Upper lobe of right lung (tissue), 1 donor: ENCODE data around the gene AMPH. TPM values are rescaled to one million over a fixed set of nuclear protein-coding genes. Genes with fewer than 3 reads are reported as not detected.
A peak's percentile ranks its signal among the peaks of the same experiment; 100 is the strongest.

ENCODE experiments used
- ATAC-seq: fragments of 200-7000 bp; cut with Tn5 transposase; one replicate; pipeline ENCODE4 v1.9.1; 2020; ENCODE audit warnings: mild to moderate bottlenecking, moderate library complexity
- DNase-seq: peaks from one replicate; pipeline ENCODE4 v3.0.0-alpha.2; 2020
- H3K27ac ChIP-seq: fragments of 200-600 bp; one replicate; pipeline ENCODE4 v1.8.0; 2022
- H3K27me3 ChIP-seq: fragments of 200-600 bp; one replicate; pipeline ENCODE4 v1.8.0; 2022; ENCODE audit warnings: mild to moderate bottlenecking
- H3K36me3 ChIP-seq: fragments of 200-600 bp; one replicate; pipeline ENCODE4 v1.8.0; 2022
- H3K4me1 ChIP-seq: fragments of 200-600 bp; one replicate; pipeline ENCODE4 v1.8.0; 2022
- H3K4me3 ChIP-seq: fragments of 200-600 bp; one replicate; pipeline ENCODE4 v1.8.0; 2022; ENCODE audit warnings: mild to moderate bottlenecking
- H3K9me3 ChIP-seq: fragments of 200-600 bp; one replicate; pipeline ENCODE4 v1.8.0; 2022
- intact Hi-C: fragments of 100-400 bp; cut with DNase I; formaldehyde crosslinking; loops from one replicate; pipeline ENCODE4 v1.11.0; 2022
- total RNA-seq: library from RNA; stranded (reverse); fragmentation: NEBNext Ultra II Directional; extraction: Animal tissue kit (Norgen Biotek cat#: 25700); gene quantifications from one replicate; pipeline ENCODE4 v1.2.1, GENCODE V29; 2021
- TF ChIP-seq, protein P1 (sequence below): fragments of 200-600 bp; IDR thresholded peaks from one replicate; pipeline ENCODE4 v1.8.0; 2022; ENCODE audit warnings: antibody characterized with exemption
- donor health status: DM: no; HTN: yes; CAD: no; lungs with severe emphysema.

Gene AMPH
- total RNA-seq, 1 donor from 2014 or later, result 0.58 TPM

DNA sequence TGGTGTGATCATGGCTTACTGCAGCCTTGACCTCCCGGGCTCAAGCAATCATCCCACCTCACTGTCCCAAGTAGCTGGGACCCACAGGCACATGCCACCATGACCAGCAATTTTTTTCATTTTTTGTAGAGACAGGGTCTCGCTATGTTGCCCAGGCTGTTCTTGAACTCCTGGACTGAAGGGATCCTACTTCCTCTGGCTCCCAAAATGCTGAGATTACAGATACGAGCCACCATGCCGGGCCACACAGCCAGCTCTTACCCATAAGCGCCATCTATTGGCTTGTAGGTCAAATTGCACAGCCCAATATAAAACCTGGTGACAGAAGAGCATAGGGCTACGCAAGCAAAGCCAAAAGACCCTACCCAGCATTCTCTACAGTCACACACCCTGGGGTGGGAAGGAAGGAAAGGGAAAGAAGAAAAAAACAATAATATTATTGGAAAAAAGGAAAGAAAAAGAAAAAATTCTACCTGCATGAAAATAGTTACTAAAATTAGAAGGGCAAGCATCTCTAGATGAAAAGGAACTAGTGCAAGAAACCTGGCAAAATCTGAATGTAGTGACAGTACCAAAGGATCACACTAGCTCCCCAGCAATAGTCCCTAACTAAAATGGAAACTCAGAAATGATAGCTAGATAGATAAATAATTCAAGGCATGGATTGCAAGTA lies 29.4 kb upstream of the AMPH start:
- intact Hi-C loops, result no loop called here
- no peaks in the 10 kb centered on the region for H3K27me3 ChIP-seq
- peak; percentile 94 for ATAC-seq

DNA sequence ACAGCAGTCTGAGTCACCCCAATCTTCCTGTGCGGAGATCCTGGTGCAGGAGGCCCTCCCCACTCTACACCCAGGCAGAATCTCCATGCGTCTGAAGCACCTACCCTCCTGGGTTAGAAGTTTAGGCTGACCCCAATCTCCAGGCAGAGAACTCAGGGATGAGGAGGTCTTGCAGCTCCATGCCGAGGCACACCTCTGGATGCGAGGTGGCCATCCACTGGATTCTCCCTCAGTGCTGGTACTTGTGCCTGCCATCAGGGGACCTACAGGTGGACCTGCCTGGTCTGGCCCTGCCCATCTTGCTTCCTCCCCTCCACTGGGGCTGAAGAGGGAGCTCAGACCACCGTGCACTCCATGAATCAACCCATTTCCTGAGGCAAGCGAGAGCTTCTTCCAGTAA lies 28.8 kb upstream of the AMPH start:
- intact Hi-C loops, result no loop called here
- Histone ChIP-seq H3K4me3 (no peak overlapping the region), H3K9me3 (no peaks in the 10 kb centered on the region), H3K27ac (no peak overlapping the region), H3K36me3 (no peaks in the 10 kb centered on the region), H3K27me3 (no peaks in the 10 kb centered on the region), H3K4me1 (no peaks in the 10 kb centered on the region)
- TF ChIP-seq, protein P1, sequence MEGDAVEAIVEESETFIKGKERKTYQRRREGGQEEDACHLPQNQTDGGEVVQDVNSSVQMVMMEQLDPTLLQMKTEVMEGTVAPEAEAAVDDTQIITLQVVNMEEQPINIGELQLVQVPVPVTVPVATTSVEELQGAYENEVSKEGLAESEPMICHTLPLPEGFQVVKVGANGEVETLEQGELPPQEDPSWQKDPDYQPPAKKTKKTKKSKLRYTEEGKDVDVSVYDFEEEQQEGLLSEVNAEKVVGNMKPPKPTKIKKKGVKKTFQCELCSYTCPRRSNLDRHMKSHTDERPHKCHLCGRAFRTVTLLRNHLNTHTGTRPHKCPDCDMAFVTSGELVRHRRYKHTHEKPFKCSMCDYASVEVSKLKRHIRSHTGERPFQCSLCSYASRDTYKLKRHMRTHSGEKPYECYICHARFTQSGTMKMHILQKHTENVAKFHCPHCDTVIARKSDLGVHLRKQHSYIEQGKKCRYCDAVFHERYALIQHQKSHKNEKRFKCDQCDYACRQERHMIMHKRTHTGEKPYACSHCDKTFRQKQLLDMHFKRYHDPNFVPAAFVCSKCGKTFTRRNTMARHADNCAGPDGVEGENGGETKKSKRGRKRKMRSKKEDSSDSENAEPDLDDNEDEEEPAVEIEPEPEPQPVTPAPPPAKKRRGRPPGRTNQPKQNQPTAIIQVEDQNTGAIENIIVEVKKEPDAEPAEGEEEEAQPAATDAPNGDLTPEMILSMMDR, result no peak
- ATAC-seq (no peak), DNase-seq (no peak)

More for the DNA sequence above, 29.4 kb upstream of the AMPH start:
- TF ChIP-seq, protein P1, result peak; percentile 59
- H3K4me3 ChIP-seq, result no peak overlapping the region
- H3K36me3 ChIP-seq, result no peaks in the 10 kb centered on the region
- no peak for DNase-seq
- H3K27ac ChIP-seq, result no peak overlapping the region
- no peaks in the 10 kb centered on the region for H3K4me1 ChIP-seq
- no peaks in the 10 kb centered on the region for H3K9me3 ChIP-seq

DNA sequence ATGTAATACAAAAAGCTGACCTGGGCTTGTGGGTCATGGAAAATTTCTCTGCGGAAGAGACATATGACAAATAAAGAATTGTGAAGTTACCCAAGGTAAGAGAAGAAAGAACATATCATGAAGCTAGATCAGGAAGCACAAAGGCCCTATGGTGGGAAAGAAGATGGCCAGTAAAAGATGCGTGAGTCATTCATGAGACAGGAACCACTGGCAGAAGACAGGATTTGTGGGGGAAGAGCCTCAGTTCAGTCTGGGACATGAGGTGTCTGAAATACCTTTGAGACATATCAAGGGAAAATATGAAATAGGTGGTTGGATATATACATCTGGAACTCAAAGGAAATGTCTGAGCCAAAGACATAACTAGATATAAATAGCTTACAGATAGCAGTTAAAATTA lies 27.7 kb upstream of the AMPH start:
- TF ChIP-seq, protein P1, result no peak
- intact Hi-C loops, result no loop called here
- H3K27ac ChIP-seq, result no peak overlapping the region
- no peaks in the 10 kb centered on the region for H3K9me3 ChIP-seq
- H3K36me3 ChIP-seq, result no peaks in the 10 kb centered on the region
- ATAC-seq (no peak), DNase-seq (no peak)
- no peaks in the 10 kb centered on the region for H3K4me1 ChIP-seq
- no peak overlapping the region for H3K4me3 ChIP-seq
- no peaks in the 10 kb centered on the region for H3K27me3 ChIP-seq

DNA sequence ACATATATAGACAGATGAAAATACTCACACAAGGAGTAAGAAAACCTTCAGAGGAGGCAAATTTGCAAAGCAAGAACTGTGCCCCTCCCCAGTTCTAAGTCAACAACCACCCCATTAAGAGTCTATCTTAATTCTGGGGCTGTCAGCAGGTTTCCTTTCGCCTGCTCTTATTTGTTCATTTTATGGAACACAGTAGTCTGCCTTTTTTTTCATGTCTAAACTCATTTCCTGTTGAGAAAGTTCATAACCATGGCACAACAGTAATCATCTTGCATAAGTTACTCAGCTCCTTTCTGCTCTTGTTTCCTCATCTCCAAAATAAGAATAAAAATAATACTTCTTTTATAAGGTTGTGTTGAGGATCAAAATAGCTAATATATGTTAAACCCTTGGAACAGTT lies 25.8 kb upstream of the AMPH start:
- peak; percentile 67 for ATAC-seq
- intact Hi-C loops, result no loop called here

DNA sequence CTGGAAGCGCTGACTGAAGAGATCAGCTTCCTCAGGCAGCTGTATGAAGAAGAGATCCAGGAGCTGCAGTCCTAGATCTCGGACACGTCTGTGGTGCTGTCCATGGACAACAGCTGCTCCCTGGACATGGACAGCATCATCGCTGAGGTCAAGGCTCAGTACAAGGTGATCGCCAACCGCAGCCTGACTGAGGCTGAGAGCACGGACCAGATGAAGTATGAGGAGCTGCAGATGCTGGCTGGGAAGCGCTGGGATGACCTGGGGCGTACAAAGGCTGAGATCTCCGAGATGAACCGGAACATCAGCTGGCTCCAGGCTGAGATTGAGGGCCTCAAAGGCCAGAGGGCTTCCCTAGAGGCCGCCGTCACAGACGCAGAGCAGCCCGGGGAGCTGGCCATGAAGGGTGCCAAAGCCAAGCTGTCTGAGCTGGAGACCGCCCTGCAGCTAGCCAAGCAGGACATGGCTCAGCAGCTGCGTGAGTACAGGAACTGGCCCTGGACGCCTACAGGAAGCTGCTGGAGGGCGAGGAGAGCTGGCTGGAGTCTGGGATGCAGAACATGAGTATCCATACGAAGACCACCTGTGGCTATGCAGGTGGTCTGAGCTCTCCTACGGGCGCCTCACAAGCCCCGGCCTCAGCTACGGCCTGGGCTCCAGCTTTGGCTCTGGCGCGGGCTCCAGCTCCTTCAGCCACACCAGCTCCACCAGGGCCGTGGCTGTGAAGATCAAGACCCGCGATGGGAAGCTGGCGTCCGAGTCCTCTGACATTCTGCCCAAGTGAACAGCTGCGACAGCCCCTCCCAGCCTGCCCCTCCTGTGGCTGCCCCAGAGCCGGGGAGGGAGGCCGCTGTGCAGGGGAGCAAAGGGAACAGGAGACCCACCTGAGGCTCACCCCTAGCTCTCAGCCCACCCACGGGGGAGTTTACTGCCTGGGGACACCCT lies 24.9 kb upstream of the AMPH start:
- DNase-seq (no peak), ATAC-seq (no peak)
- no peaks in the 10 kb centered on the region for H3K9me3 ChIP-seq
- no peaks in the 10 kb centered on the region for H3K27me3 ChIP-seq
- TF ChIP-seq, protein P1, result no peak
- H3K27ac ChIP-seq, result no peak overlapping the region
- intact Hi-C loops, result no loop called here
- H3K36me3 ChIP-seq, result no peaks in the 10 kb centered on the region
- H3K4me1 ChIP-seq, result no peaks in the 10 kb centered on the region
- H3K4me3 ChIP-seq, result no peak overlapping the region

More for the DNA sequence above, 25.8 kb upstream of the AMPH start:
- H3K27ac ChIP-seq, result no peak overlapping the region
- DNase-seq, result no peak
- TF ChIP-seq, protein P1, result no peak
- H3K27me3 ChIP-seq, result no peaks in the 10 kb centered on the region
- H3K9me3 ChIP-seq, result no peaks in the 10 kb centered on the region
- no peak overlapping the region for H3K4me3 ChIP-seq
- no peaks in the 10 kb centered on the region for H3K36me3 ChIP-seq
- H3K4me1 ChIP-seq, result no peaks in the 10 kb centered on the region
